ENCODE measurements around the gene TDRD12.
"Not testable (repeated sequence)": the region's sequence is repeated elsewhere in the genome, so short reads cannot be mapped to it uniquely, and the experiment has no call there.

Gene TDRD12

GRCh38 chr19:32833388-32833787, 113.8 kb downstream of the TDRD12 start:
- DNase-seq, result not testable (repeated sequence)

- DNase-seq, result no peak
Observed at GRCh38 chr19:32837531-32837930, 118.0 kb downstream of the TDRD12 start.

- DNase-seq, result no peak
Observed at GRCh38 chr19:32842061-32842460, 122.5 kb downstream of the TDRD12 start.

- no peak for DNase-seq
Observed at GRCh38 chr19:32843716-32844245, 124.2 kb downstream of the TDRD12 start.

GRCh38 chr19:32848035-32848434, 128.5 kb downstream of the TDRD12 start:
- DNase-seq, result not testable (repeated sequence)

- no peak for DNase-seq
Observed at GRCh38 chr19:32852216-32852615, 132.6 kb downstream of the TDRD12 start.

- DNase-seq, result not testable (repeated sequence)
Observed at GRCh38 chr19:32856818-32857217, 137.3 kb downstream of the TDRD12 start.

- no peak for DNase-seq
Observed at GRCh38 chr19:32857584-32857983, 138.0 kb downstream of the TDRD12 start.

GRCh38 chr19:32858155-32858554, 138.6 kb downstream of the TDRD12 start:
- DNase-seq, result no peak

- DNase-seq, result no peak
Observed at GRCh38 chr19:32858559-32858958, 139.0 kb downstream of the TDRD12 start.

- no peak for DNase-seq
Observed at GRCh38 chr19:32859591-32859990, 140.0 kb downstream of the TDRD12 start.

- DNase-seq, result no peak
Observed at GRCh38 chr19:32861596-32861995, 142.0 kb downstream of the TDRD12 start.

GRCh38 chr19:32862173-32862572, 142.6 kb downstream of the TDRD12 start:
- DNase-seq, result no peak

- DNase-seq, result no peak
Observed at GRCh38 chr19:32862741-32863140, 143.2 kb downstream of the TDRD12 start.

- DNase-seq, result no peak
Observed at GRCh38 chr19:32863301-32863700, 143.7 kb downstream of the TDRD12 start.

- no peak for DNase-seq
Observed at GRCh38 chr19:32863841-32864240, 144.3 kb downstream of the TDRD12 start.

GRCh38 chr19:32864318-32865007, 144.9 kb downstream of the TDRD12 start:
- DNase-seq, result no peak

GRCh38 chr19:32865326-32865725, 145.8 kb downstream of the TDRD12 start:
- no peak for DNase-seq

GRCh38 chr19:32866061-32866460, 146.5 kb downstream of the TDRD12 start:
- no peak for DNase-seq

GRCh38 chr19:32866564-32867265, 147.1 kb downstream of the TDRD12 start:
- DNase-seq, result no peak

- not testable (repeated sequence) for DNase-seq
Observed at GRCh38 chr19:32867436-32867835, 147.9 kb downstream of the TDRD12 start.

- no peak for DNase-seq
Observed at GRCh38 chr19:32868206-32868950, 148.8 kb downstream of the TDRD12 start.

GRCh38 chr19:32869369-32869965, 149.9 kb downstream of the TDRD12 start, which contains the start of gene SLC7A9:
TSS of gene SLC7A9 (minus strand) at chr19:32869767. CDS start at chr19:32868534, 1,233 bp downstream.
- no peak for DNase-seq

All from activated CD8-positive, alpha-beta memory T cell treated with anti-CD3 and anti-CD28 coated beads for 24 hours (primary cell).